Activated gamma-delta T cell treated with anti-CD3 and anti-CD28 coated beads, Interleukin-2, amount 50 U/mL, for 16 hours (primary cell): ENCODE data around the gene FSTL4.

Source experiments
- DNase-seq: peaks from one replicate; pipeline ENCODE4 v3.0.0-alpha.2; 2020; ENCODE audit warnings: low read depth

Gene FSTL4

GRCh38 chr5:133478199-133478985 lies 133.9 kb downstream of the FSTL4 start:
- no peak for DNase-seq

GRCh38 chr5:133475986-133476385 lies 136.4 kb downstream of the FSTL4 start:
- no peak for DNase-seq

GRCh38 chr5:133474851-133475590 lies 137.3 kb downstream of the FSTL4 start:
- DNase-seq = no peak

GRCh38 chr5:133473291-133473690 lies 139.1 kb downstream of the FSTL4 start:
- no peak for DNase-seq

GRCh38 chr5:133472829-133473228 lies 139.5 kb downstream of the FSTL4 start:
- DNase-seq = no peak

GRCh38 chr5:133471699-133472098 lies 140.6 kb downstream of the FSTL4 start:
- DNase-seq = no peak

- DNase-seq = no peak
Observed at GRCh38 chr5:133470841-133471240, 141.5 kb downstream of the FSTL4 start.

- DNase-seq = no peak
Observed at GRCh38 chr5:133469846-133470245, 142.5 kb downstream of the FSTL4 start.

GRCh38 chr5:133469252-133469651 lies 143.1 kb downstream of the FSTL4 start:
- no peak for DNase-seq

- no peak for DNase-seq
Observed at GRCh38 chr5:133468596-133468995, 143.7 kb downstream of the FSTL4 start.

GRCh38 chr5:133467826-133468463 lies 144.4 kb downstream of the FSTL4 start:
- no peak for DNase-seq

- DNase-seq = peak; percentile 3
Observed at GRCh38 chr5:133467335-133467779, 145.0 kb downstream of the FSTL4 start.

- no peak for DNase-seq
Observed at GRCh38 chr5:133466556-133467334, 145.6 kb downstream of the FSTL4 start.

- no peak for DNase-seq
Observed at GRCh38 chr5:133464013-133464412, 148.3 kb downstream of the FSTL4 start.

GRCh38 chr5:133461796-133462516 lies 150.4 kb downstream of the FSTL4 start:
- no peak for DNase-seq

GRCh38 chr5:133460172-133460758 lies 152.1 kb downstream of the FSTL4 start:
- no peak for DNase-seq

- DNase-seq = no peak
Observed at GRCh38 chr5:133459474-133460160, 152.7 kb downstream of the FSTL4 start.

- DNase-seq = no peak
Observed at GRCh38 chr5:133458435-133458834, 153.9 kb downstream of the FSTL4 start.

GRCh38 chr5:133457439-133458355 lies 154.6 kb downstream of the FSTL4 start:
- DNase-seq = no peak
